Activated CD8-positive, alpha-beta memory T cell treated with anti-CD3 and anti-CD28 coated beads, Interleukin-2, amount 10 ng/mL, durations not matched to agents 7 days and 5 days (primary cell): Measurements from ENCODE around the gene MRPL39. TPM values are rescaled to one million over a fixed set of nuclear protein-coding genes. Genes with fewer than 3 reads are reported as not detected.

Experiments
- ATAC-seq: fragments of 150-1000 bp; cut with Tn5 transposase; one replicate; pipeline ENCODE4 v1.10.0; 2021; ENCODE audit warnings: moderate library complexity
- CTCF ChIA-PET: fragments of 350-600 bp; sonication (Branson Sonifier 250); formaldehyde crosslinking; loops from one replicate; lab custom pipeline; 2021; ENCODE audit warnings: antibody characterized with exemption; lab: Charles Lee
- DNase-seq: peaks from one replicate; pipeline ENCODE4 v3.0.0-alpha.2; 2020
- H3K27ac Mint-ChIP-seq: one replicate; pipeline ENCODE4 v1.8.0; 2021; ENCODE audit warnings: mild to moderate bottlenecking, mixed read lengths
- H3K27me3 Mint-ChIP-seq: one replicate; pipeline ENCODE4 v1.8.0; 2021; ENCODE audit warnings: mixed read lengths
- H3K36me3 Mint-ChIP-seq: one replicate; pipeline ENCODE4 v1.8.0; 2021; ENCODE audit warnings: mild to moderate bottlenecking, mixed read lengths
- H3K4me1 Mint-ChIP-seq: one replicate; pipeline ENCODE4 v1.8.0; 2021; ENCODE audit warnings: mixed read lengths
- H3K4me3 Mint-ChIP-seq: one replicate; pipeline ENCODE4 v1.8.0; 2021; ENCODE audit warnings: mild to moderate bottlenecking, moderate library complexity, mixed read lengths
- H3K9me3 Mint-ChIP-seq: one replicate; pipeline ENCODE4 v1.8.0; 2022; ENCODE audit warnings: low read depth, mixed read lengths
- total RNA-seq, 2 experiments: library from RNA; stranded (reverse); gene quantifications; one replicate each; pipeline ENCODE4 v1.2.3, GENCODE V29; 2021

The MRPL39 gene
- total RNA-seq: 10 to 100 TPM; 43.5 to 44.8 TPM

DNA sequence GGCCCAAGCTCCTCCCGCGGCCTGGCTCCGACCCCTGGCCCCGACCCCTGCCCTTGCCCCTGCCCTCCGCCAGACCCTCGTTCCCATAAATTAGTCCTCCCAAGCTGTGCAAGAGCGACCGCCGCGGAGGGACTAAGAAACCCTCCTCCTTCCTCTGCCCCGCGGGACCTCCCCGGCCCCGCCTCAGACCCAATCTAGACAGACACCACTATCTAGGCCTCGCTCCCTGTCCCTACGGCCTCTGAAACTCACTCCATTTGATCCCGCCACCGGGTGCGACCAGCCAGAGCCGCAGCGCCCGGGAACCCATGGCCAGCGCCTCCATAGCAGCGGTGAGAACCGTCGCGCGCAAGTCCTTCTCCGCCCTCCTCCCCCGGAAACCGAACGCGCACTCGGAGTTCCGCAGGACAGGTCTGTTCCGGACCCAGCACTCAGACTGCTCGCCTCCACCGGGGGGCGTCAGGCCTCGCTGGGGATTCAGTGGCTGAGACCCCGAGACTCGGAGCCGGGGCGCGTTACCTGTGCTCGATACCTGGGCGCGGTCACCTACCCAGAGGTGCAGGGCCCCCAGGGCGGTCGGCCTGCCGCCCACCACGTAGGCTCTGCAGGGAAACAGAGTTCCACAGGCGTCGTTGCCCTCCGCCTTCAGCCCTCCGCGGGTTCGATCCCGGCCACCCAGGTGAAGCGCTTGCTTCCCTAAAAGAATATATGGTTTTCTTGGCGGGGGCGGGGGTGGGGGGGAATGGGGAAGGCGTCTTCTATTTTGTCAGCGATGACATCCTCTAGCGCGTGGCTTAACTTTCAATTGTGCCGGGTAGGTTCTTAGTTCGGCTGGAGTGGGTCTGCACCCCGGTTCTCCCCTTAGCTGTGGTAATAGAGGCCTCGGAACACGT, at the start of gene MRPL39:
Gene MRPL39, minus strand, starts transcription at position 331 of the 893 bp plus-strand sequence. Its CDS starts 6 bp downstream, at position 325.
- CTCF ChIA-PET: interaction anchor here (0.7 to 2.7 kb wide), 39 partner anchors 9 to 1110 kb away, joined by 3 to 17 read pairs (median 5); partner anchors contain the start of genes ATP5PF, GABPA and JAM2

DNA sequence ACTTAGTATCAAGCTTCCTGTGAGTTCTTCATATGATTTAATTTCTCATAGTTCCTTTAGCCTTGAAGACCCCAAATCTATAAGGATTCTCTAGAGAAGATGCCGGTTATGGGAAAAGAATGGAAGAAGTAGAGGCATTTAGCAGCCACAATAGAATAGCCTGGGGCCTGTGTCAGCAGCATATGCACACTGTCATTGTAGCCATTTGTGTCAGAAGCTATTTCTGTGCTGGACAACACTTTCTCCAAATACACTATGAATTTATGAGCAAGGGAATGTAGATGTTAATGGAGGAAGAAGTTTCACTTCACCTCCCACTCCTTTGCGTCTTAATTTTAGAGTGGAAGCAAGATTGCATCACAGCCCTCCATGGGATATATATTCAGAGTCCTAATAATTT, 49.1 kb upstream of the MRPL39 start:
- Mint-ChIP-seq H3K27ac (no peak overlapping the region), H3K36me3 (no peaks in the 10 kb centered on the region), H3K9me3 (no peaks in the 10 kb centered on the region), H3K4me3 (no peak overlapping the region), H3K4me1 (no peaks in the 10 kb centered on the region), H3K27me3 (peaks cover 11% of the 10 kb centered on the region)
- DNase-seq (no peak), ATAC-seq (no peak)
- CTCF ChIA-PET: no interaction called here

More for the DNA sequence above, at the start of gene MRPL39:
- peak within 1 kb of the TSS; percentile 98 for H3K4me3 Mint-ChIP-seq
- peaks cover 20% of the 10 kb centered on the region for H3K36me3 Mint-ChIP-seq
- H3K27ac Mint-ChIP-seq: peak within 1 kb of the TSS; percentile 98
- H3K9me3 Mint-ChIP-seq: no peaks in the 10 kb centered on the region
- H3K27me3 Mint-ChIP-seq: no peaks in the 10 kb centered on the region
- DNase-seq (peak; percentile 94), ATAC-seq (peak; percentile 96)
- H3K4me1 Mint-ChIP-seq: peaks cover 37% of the 10 kb centered on the region

DNA sequence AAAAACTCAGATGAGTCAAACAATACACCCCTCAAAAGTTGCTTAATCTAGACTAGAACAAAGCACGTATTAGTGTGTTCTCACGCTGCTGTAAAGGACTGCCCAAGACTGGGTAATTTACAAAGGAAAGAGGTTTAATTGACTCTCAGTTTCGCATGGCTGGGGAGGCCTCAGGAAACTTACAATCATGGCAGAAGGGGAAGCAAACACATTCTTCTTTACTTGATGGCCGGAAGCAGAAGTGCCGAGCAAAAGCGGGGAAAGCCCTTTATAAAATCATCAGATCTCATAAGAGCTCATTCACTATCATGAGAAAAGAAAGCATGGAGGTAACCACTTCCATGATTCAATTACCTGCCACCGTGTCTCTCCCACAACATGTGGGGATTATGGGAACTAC, 41.9 kb upstream of the MRPL39 start:
- H3K27me3 Mint-ChIP-seq: peaks cover 7% of the 10 kb centered on the region
- CTCF ChIA-PET: interaction anchor here (0.8 kb wide), 1 partner anchor 10 kb away, joined by 3 read pairs; the partner anchor contains the start of gene JAM2
- no peaks in the 10 kb centered on the region for H3K36me3 Mint-ChIP-seq
- DNase-seq (no peak), ATAC-seq (no peak)
- H3K4me1 Mint-ChIP-seq: no peaks in the 10 kb centered on the region
- H3K4me3 Mint-ChIP-seq: no peak overlapping the region
- no peaks in the 10 kb centered on the region for H3K9me3 Mint-ChIP-seq
- H3K27ac Mint-ChIP-seq: no peak overlapping the region

DNA sequence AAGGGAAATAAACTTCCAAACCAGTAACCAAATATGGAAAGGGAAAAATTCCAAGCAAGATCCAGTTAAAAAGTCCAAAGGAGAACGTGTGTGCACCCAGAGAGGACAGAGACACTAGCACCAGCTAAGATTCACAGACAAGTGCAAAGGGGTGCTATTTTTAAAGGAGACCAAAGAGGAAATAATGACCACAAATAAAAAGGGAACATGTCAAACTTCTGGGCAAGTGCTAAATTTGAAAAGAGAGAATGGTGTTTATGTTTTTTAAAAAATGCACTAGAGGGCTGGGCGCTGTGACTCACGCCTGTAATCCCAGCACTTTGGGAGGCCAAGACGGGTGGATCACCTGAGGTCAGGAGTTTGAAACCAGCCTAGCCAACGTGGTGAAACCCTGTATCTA, 40.4 kb upstream of the MRPL39 start:
- H3K27ac Mint-ChIP-seq: no peak overlapping the region
- H3K27me3 Mint-ChIP-seq: peaks cover 7% of the 10 kb centered on the region
- DNase-seq (no peak), ATAC-seq (no peak)
- H3K4me1 Mint-ChIP-seq: no peaks in the 10 kb centered on the region
- no peaks in the 10 kb centered on the region for H3K9me3 Mint-ChIP-seq
- H3K4me3 Mint-ChIP-seq: no peak overlapping the region
- no peaks in the 10 kb centered on the region for H3K36me3 Mint-ChIP-seq
- CTCF ChIA-PET: no interaction called here

DNA sequence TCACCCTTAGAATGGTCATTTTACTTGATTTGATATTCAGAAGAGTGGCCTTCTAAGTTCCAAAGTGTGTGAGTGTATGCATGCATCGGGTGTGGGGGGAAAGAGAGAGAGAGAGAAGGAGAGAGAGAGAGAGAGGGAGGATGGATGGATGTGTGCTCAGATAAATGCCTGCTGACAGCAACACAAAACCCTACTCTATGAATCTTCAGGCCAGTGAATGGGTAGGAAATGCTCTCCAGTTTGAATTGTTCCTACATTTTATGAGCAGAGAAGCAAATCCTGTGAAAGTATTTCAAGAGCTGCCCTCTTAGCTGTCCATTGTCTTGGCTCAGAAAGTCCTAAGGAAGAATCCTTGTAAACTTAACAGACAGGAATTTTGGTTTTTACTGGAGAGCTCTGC, 39.2 kb upstream of the MRPL39 start:
- peaks cover 12% of the 10 kb centered on the region for H3K27me3 Mint-ChIP-seq
- H3K9me3 Mint-ChIP-seq: no peaks in the 10 kb centered on the region
- CTCF ChIA-PET: no interaction called here
- no peak overlapping the region for H3K4me3 Mint-ChIP-seq
- no peaks in the 10 kb centered on the region for H3K4me1 Mint-ChIP-seq
- H3K36me3 Mint-ChIP-seq: no peaks in the 10 kb centered on the region
- no peak overlapping the region for H3K27ac Mint-ChIP-seq
- no peak for DNase-seq
- ATAC-seq: no peak

- no peaks in the 10 kb centered on the region for H3K9me3 Mint-ChIP-seq
- peaks cover 15% of the 10 kb centered on the region for H3K4me1 Mint-ChIP-seq
- DNase-seq (no peak), ATAC-seq (no peak)
- H3K27me3 Mint-ChIP-seq: peaks cover 30% of the 10 kb centered on the region
- H3K4me3 Mint-ChIP-seq: no peak overlapping the region
- H3K36me3 Mint-ChIP-seq: no peaks in the 10 kb centered on the region
- CTCF ChIA-PET: interaction anchor here (1.2 to 1.4 kb wide), 2 partner anchors 10 to 35 kb away, joined by 4 read pairs; no protein-coding TSS in a partner anchor
- H3K27ac Mint-ChIP-seq: no peak overlapping the region
These were observed 36.2 kb upstream of the MRPL39 start for GRCh38 chr21:25643486-25643885.

DNA sequence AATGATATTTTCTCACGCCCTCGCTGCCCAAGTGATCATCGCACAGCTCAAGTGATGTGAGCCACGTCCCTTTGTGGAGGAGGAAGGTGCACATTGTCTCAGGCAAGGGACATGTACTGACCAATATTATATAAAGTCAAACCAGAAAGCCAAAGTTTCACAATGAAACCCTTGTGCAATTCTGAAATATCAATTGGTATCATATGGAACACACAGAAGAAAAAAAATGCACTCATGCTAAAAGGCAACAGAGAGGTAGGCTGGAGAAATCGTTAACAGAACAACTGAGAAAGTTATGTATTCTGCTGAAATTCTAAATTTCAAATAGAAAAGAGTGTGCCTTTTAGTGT, 33.6 kb upstream of the MRPL39 start:
- CTCF ChIA-PET: interaction anchor here (1.2 kb wide), 1 partner anchor 30 kb away, joined by 4 read pairs; no protein-coding TSS in a partner anchor
- H3K4me3 Mint-ChIP-seq: peak overlapping the region; percentile 66

GRCh38 chr21:25640202-25640942, 33.1 kb upstream of the MRPL39 start:
- Mint-ChIP-seq H3K9me3 (no peaks in the 10 kb centered on the region), H3K27ac (no peak overlapping the region), H3K4me1 (peaks cover 28% of the 10 kb centered on the region), H3K36me3 (no peaks in the 10 kb centered on the region), H3K4me3 (peak overlapping the region; percentile 66), H3K27me3 (peaks cover 43% of the 10 kb centered on the region)
- ATAC-seq: peak; percentile 42
- CTCF ChIA-PET: interaction anchor here (1.2 to 3.5 kb wide), 2 partner anchors 30 to 32 kb away, joined by 4 to 15 read pairs; no protein-coding TSS in a partner anchor
- no peak for DNase-seq

More for the DNA sequence above, 33.6 kb upstream of the MRPL39 start:
- Mint-ChIP-seq H3K27ac (no peak overlapping the region), H3K36me3 (no peaks in the 10 kb centered on the region), H3K9me3 (no peaks in the 10 kb centered on the region), H3K4me1 (peaks cover 25% of the 10 kb centered on the region), H3K27me3 (peaks cover 43% of the 10 kb centered on the region)
- DNase-seq (no peak), ATAC-seq (no peak)

DNA sequence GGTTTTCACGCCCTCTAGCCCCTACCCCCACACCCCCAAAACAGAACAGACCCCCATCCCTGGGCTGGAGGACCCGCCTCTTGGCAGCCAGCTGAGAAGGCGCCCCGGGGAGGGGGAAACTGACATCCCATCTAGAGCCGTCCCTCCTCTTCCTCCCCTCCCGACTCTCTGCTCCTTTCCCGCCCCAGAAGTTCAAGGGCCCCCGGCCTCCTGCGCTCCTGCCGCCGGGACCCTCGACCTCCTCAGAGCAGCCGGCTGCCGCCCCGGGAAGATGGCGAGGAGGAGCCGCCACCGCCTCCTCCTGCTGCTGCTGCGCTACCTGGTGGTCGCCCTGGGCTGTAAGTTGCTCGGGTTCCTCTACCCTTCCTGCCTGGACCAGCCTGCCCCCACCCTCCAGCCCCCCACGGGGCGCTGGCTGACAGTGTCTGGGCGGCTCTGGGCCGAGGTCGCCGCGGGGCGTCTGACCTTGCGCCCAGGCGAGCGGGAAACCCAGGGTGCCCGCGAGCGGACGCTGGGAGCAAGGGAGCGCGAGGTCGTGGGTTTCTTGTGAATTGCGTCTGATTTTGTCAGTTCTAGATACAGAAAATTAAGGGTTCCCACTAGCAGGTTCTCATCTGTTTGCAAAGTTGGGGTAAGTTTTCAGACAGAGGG, 32.4 kb upstream of the MRPL39 start:
- Mint-ChIP-seq H3K27me3 (peaks cover 43% of the 10 kb centered on the region), H3K4me1 (peaks cover 30% of the 10 kb centered on the region), H3K9me3 (no peaks in the 10 kb centered on the region), H3K27ac (no peak overlapping the region), H3K36me3 (no peaks in the 10 kb centered on the region), H3K4me3 (peak overlapping the region; percentile 66)
- CTCF ChIA-PET: interaction anchor here (0.8 to 3.5 kb wide), 4 partner anchors 9 to 61 kb away, joined by 3 to 15 read pairs (median 4); no protein-coding TSS in a partner anchor
- ATAC-seq (peak; percentile 83), DNase-seq (peak; percentile 62)

- no peak within 1 kb of the TSS for H3K27ac Mint-ChIP-seq
These were observed 31.6 kb upstream of the MRPL39 start, which contains the start of gene JAM2 for GRCh38 chr21:25638660-25639550. Gene JAM2, plus strand, starts transcription at chr21:25639258. Its CDS starts 564 bp downstream, at chr21:25639822.

DNA sequence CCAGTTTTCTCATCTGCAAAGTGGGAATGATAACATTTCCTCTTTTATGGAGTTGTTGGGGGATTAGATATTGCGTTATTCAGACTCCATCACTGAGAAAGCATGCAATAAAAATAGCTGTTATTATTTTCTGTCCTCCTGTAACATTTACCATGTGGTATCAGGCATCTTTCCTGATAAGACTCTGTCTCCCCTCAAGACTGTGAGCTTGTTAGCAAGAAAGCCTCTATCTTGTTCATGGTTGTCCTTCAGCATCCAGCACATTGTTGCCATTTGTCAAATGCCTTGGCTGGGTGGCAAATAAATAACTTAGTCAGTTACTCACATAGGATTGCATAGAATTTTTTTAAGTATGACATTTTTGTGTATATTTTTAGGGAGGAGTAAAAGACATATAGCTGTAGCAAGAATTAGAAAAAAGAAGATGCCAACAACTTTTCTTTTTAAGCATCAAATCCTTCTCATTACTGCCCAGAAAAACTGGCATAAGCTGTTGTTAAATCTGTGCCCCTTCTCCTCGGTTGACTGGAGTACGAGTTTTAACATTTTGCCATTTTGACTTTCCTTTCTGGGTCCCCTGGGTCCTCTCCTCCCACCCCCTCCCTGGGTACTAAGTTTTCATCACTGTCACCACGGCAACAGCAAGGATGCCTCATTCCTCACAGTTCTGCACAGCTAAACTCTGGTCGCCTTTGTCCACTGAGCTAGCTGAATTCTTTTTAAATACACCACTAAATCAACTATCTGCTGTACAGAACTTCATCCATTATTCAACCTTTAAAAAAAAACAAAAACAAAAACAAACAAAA, 30.8 kb upstream of the MRPL39 start:
- no peaks in the 10 kb centered on the region for H3K36me3 Mint-ChIP-seq
- H3K27me3 Mint-ChIP-seq: peaks cover 43% of the 10 kb centered on the region
- H3K27ac Mint-ChIP-seq: no peak overlapping the region
- no peak overlapping the region for H3K4me3 Mint-ChIP-seq
- CTCF ChIA-PET: interaction anchor here (0.8 to 3.5 kb wide), 4 partner anchors 9 to 70 kb away, joined by 3 to 15 read pairs (median 4); no protein-coding TSS in a partner anchor
- ATAC-seq (no peak), DNase-seq (no peak)
- H3K4me1 Mint-ChIP-seq: peaks cover 30% of the 10 kb centered on the region
- H3K9me3 Mint-ChIP-seq: no peaks in the 10 kb centered on the region

More at GRCh38 chr21:25638660-25639550, 31.6 kb upstream of the MRPL39 start, which contains the start of gene JAM2:
- Mint-ChIP-seq H3K36me3 (no peaks in the 10 kb centered on the region), H3K9me3 (no peaks in the 10 kb centered on the region), H3K4me3 (peak within 1 kb of the TSS; percentile 66), H3K27me3 (peaks cover 43% of the 10 kb centered on the region), H3K4me1 (peaks cover 30% of the 10 kb centered on the region)
- ATAC-seq (peak; percentile 67), DNase-seq (peak; percentile 50)
- CTCF ChIA-PET: interaction anchor here (0.8 to 3.5 kb wide), 5 partner anchors 9 to 69 kb away, joined by 3 to 15 read pairs (median 3); no protein-coding TSS in a partner anchor
